Fibroblast of villous mesenchyme (primary cell): ENCODE data around the gene RAB40C. TPM values are rescaled to one million over a fixed set of nuclear protein-coding genes. Genes with fewer than 3 reads are reported as not detected.

Experiments used
- DNase-seq: peaks from one replicate; pipeline ENCODE4 v3.0.0-alpha.2; 2010; ENCODE audit warnings: low read depth
- H3K4me3 ChIP-seq: 2 replicates; pipeline ENCODE4 v1.5.1; 2011; ENCODE audit warnings: low read depth, mild to moderate bottlenecking, low read length
- CTCF ChIP-seq: IDR thresholded peaks from 2 replicates; pipeline ENCODE4 v1.5.1; 2012; ENCODE audit warnings: low read depth, mild to moderate bottlenecking, low read length; ENCODE audit not compliant: insufficient read depth
- total RNA-seq: library from RNA; depleted of rRNA; stranded (reverse); fragments of >200 nt; gene quantifications from 2 replicates; pipeline ENCODE4 v1.2.3, GENCODE V29; 2012

RAB40C gene
- total RNA-seq, 1 donor = 9.9 TPM

GRCh38 chr16:630815-631405 lies 41.0 kb downstream of the RAB40C start, which contains the start of gene WFIKKN1:
Gene WFIKKN1, plus strand, starts transcription at chr16:630985. Its CDS starts 269 bp downstream, at chr16:631254.
- no peak within 1 kb of the TSS for H3K4me3 ChIP-seq
- TF ChIP-seq CTCF = no peak
- DNase-seq = no peak

GRCh38 chr16:631808-632358 lies 42.0 kb downstream of the RAB40C start:
- H3K4me3 ChIP-seq = no peak overlapping the region
- DNase-seq = no peak
- TF ChIP-seq CTCF = no peak

- DNase-seq = no peak
- H3K4me3 ChIP-seq = no peak overlapping the region
- no peak for TF ChIP-seq CTCF
Observed at GRCh38 chr16:632486-633335, 42.8 kb downstream of the RAB40C start.

- no peak for DNase-seq
- TF ChIP-seq CTCF = no peak
- H3K4me3 ChIP-seq = no peak overlapping the region
Observed at GRCh38 chr16:633336-634050, 43.6 kb downstream of the RAB40C start.

GRCh38 chr16:634051-634670 lies 44.3 kb downstream of the RAB40C start:
- no peak for TF ChIP-seq CTCF
- H3K4me3 ChIP-seq = no peak overlapping the region
- DNase-seq = no peak

GRCh38 chr16:634996-635395 lies 45.1 kb downstream of the RAB40C start:
- TF ChIP-seq CTCF = no peak
- H3K4me3 ChIP-seq = peak overlapping the region; percentile 87
- DNase-seq = no peak
